GM23338 (cell line): Measurements from ENCODE around the gene KLK13. TPM values are rescaled to one million over a fixed set of nuclear protein-coding genes. Genes with fewer than 3 reads are reported as not detected.

Experiments used
- ATAC-seq: fragments of 200-7000 bp; cut with Tn5 transposase; 3 replicates; pipeline ENCODE4 v1.9.1; 2020
- DNase-seq: peaks from one replicate; pipeline ENCODE4 v3.0.0-alpha.2; 2015; ENCODE audit warnings: low spot score
- H2AFZ ChIP-seq: fragments of 200-600 bp; sonication (generic); 2 replicates; pipeline ENCODE4 v1.8.0; 2016; ENCODE audit warnings: antibody characterized with exemption, mild to moderate bottlenecking, moderate library complexity
- H3F3A ChIP-seq: fragments of 200-600 bp; sonication (generic); replicated peaks from 2 replicates; pipeline ENCODE4 v1.8.0; 2017; ENCODE audit warnings: antibody characterized with exemption, mixed run types, low read depth
- H3K27ac ChIP-seq: fragments of 200-600 bp; sonication (generic); 2 replicates; pipeline ENCODE4 v1.6.1; 2016; ENCODE audit warnings: low read depth
- H3K27me3 ChIP-seq: fragments of 200-600 bp; sonication (generic); 2 replicates; pipeline ENCODE4 v1.8.0; 2016; ENCODE audit warnings: mild to moderate bottlenecking, mixed run types, moderate library complexity; ENCODE audit not compliant: insufficient read depth
- H3K36me3 ChIP-seq: fragments of 200-600 bp; sonication (generic); 2 replicates; pipeline ENCODE4 v1.8.0; 2016; ENCODE audit warnings: mild to moderate bottlenecking; ENCODE audit not compliant: insufficient read depth
- H3K4me1 ChIP-seq: fragments of 200-600 bp; sonication (generic); 2 replicates; pipeline ENCODE4 v1.8.0; 2016; ENCODE audit warnings: mild to moderate bottlenecking, moderate library complexity; ENCODE audit not compliant: insufficient read depth
- H3K4me2 ChIP-seq: fragments of 200-600 bp; sonication (generic); 2 replicates; pipeline ENCODE4 v1.7.1; 2017; ENCODE audit warnings: mixed run types
- H3K4me3 ChIP-seq: fragments of 200-600 bp; sonication (generic); 2 replicates; pipeline ENCODE4 v1.6.1; 2016; ENCODE audit warnings: mixed run types
- H3K79me2 ChIP-seq: fragments of 200-600 bp; sonication (generic); replicated peaks from 2 replicates; pipeline ENCODE4 v1.8.0; 2017; ENCODE audit warnings: mild to moderate bottlenecking; ENCODE audit not compliant: insufficient read depth
- H3K9me2 ChIP-seq: fragments of 200-600 bp; sonication (generic); 2 replicates; pipeline ENCODE4 v1.8.0; 2017; ENCODE audit not compliant: insufficient read depth
- H4K20me1 ChIP-seq: fragments of 200-600 bp; sonication (generic); replicated peaks from 2 replicates; pipeline ENCODE4 v1.8.0; 2017; ENCODE audit warnings: mild to moderate bottlenecking; ENCODE audit not compliant: insufficient read depth
- H3K27ac Mint-ChIP-seq: 2 replicates; pipeline ENCODE4 v1.8.0; 2020; ENCODE audit warnings: inconsistent platforms, mild to moderate bottlenecking, moderate library complexity, mixed read lengths
- H3K27me3 Mint-ChIP-seq: 3 replicates; pipeline ENCODE4 v1.8.0; 2022; ENCODE audit warnings: low read depth, mild to moderate bottlenecking, moderate library complexity, mixed read lengths, inconsistent platforms; ENCODE audit not compliant: insufficient read depth, poor library complexity
- H3K36me3 Mint-ChIP-seq: 3 replicates; pipeline ENCODE4 v1.8.0; 2021; ENCODE audit warnings: low read depth, mild to moderate bottlenecking, inconsistent platforms, moderate library complexity, mixed read lengths
- H3K4me1 Mint-ChIP-seq: 3 replicates; pipeline ENCODE4 v1.8.0; 2020; ENCODE audit warnings: mild to moderate bottlenecking, inconsistent platforms, mixed read lengths
- H3K4me3 Mint-ChIP-seq: 3 replicates; pipeline ENCODE4 v1.8.0; 2021; ENCODE audit warnings: moderate library complexity, mild to moderate bottlenecking, inconsistent platforms, mixed read lengths
- H3K9me3 Mint-ChIP-seq: 3 replicates; pipeline ENCODE4 v1.8.0; 2020; ENCODE audit warnings: moderate library complexity, mild to moderate bottlenecking, inconsistent platforms, mixed read lengths
- CREB1 ChIP-seq: fragments of 250-450 bp; sonication (Bioruptor Pico); IDR thresholded peaks from 2 replicates; pipeline ENCODE4 v1.5.0; 2020; ENCODE audit warnings: low read depth, mild to moderate bottlenecking, moderate library complexity
- CTCF ChIP-seq, 2 experiments: fragments of 200-600 bp in 1 of 2; sonication (generic) in 1 of 2; conservative IDR thresholded peaks; 2 replicates each; pipeline versions ENCODE4 v1.5.1 to v1.6.1; 2016 to 2017; ENCODE audit warnings: antibody characterized with exemption in 2 of 2, low read depth in 2 of 2, mild to moderate bottlenecking in 2 of 2, moderate library complexity in 1 of 2
- ETS1 ChIP-seq: IDR thresholded peaks from 2 replicates; pipeline ENCODE4 v1.6.1; 2016; ENCODE audit warnings: antibody characterized with exemption
- EZH2 ChIP-seq: fragments of 200-600 bp; sonication (generic); IDR thresholded peaks from one replicate; pipeline ENCODE4 v1.8.0; 2017; ENCODE audit warnings: antibody characterized with exemption, mild to moderate bottlenecking, low read depth; ENCODE audit not compliant: unreplicated experiment
- EZH2phosphoT487 ChIP-seq: fragments of 200-600 bp; sonication (generic); IDR thresholded peaks from one replicate; pipeline ENCODE4 v1.8.1; 2018; ENCODE audit warnings: antibody characterized with exemption; ENCODE audit not compliant: unreplicated experiment
- JUNB ChIP-seq: IDR thresholded peaks from one replicate; pipeline ENCODE4 v1.6.1; 2016; ENCODE audit warnings: antibody characterized with exemption; ENCODE audit not compliant: unreplicated experiment
- NANOG ChIP-seq: IDR thresholded peaks from 2 replicates; pipeline ENCODE4 v1.6.1; 2016; ENCODE audit warnings: antibody characterized with exemption, borderline replicate concordance
- POLR2AphosphoS5 ChIP-seq: IDR thresholded peaks from 2 replicates; pipeline ENCODE4 v1.6.1; 2016; ENCODE audit warnings: antibody characterized with exemption, low read depth
- REST ChIP-seq: IDR thresholded peaks from one replicate; pipeline ENCODE4 v1.6.1; 2018; ENCODE audit warnings: antibody characterized with exemption; ENCODE audit not compliant: unreplicated experiment
- STAT1 ChIP-seq: IDR thresholded peaks from one replicate; pipeline ENCODE4 v1.6.1; 2016; ENCODE audit warnings: antibody characterized with exemption; ENCODE audit not compliant: unreplicated experiment
- ZNF114 ChIP-seq: fragments of 250-450 bp; sonication (Bioruptor Pico); IDR thresholded peaks from 2 replicates; pipeline ENCODE4 v1.5.0; 2020; ENCODE audit warnings: mild to moderate bottlenecking, moderate library complexity
- ZNF331 ChIP-seq: fragments of 250-450 bp; sonication (Bioruptor Pico); IDR thresholded peaks from 2 replicates; pipeline ENCODE4 v1.5.0; 2020; ENCODE audit warnings: low read depth, mild to moderate bottlenecking, moderate library complexity
- ZNF462 ChIP-seq: fragments of 250-450 bp; sonication (Bioruptor Pico); IDR thresholded peaks from 2 replicates; pipeline ENCODE4 v1.5.0; 2020; ENCODE audit warnings: mild to moderate bottlenecking, moderate library complexity
- polyA plus RNA-seq: library from polyadenylated mRNA; unstranded; fragments of >200 nt; fragmentation: Nextera tagmentation; extraction: Ambion mirVana; gene quantifications from 2 replicates; pipeline ENCODE4 v1.2.1, GENCODE V29; 2016
- total RNA-seq: library from RNA; depleted of rRNA; stranded (reverse); fragments of >200 nt; shearing (Covaris generic); gene quantifications from 2 replicates; pipeline ENCODE4 v1.2.3, GENCODE V29; 2014

Gene KLK13
- total and polyA plus RNA-seq, 2 experiments from 2014 or later = 4.5 to 5.7 TPM

- H3K27ac Mint-ChIP-seq = no peak overlapping the region
- Histone ChIP-seq H3K27me3 (peaks cover 32% of the 10 kb centered on the region), H3K36me3 (no peaks in the 10 kb centered on the region), H3K27ac (no peak overlapping the region), H3K4me2 (peak overlapping the region; percentile 86), H4K20me1 (no peaks in the 10 kb centered on the region), H3K4me3 (peak overlapping the region; percentile 93), H3F3A (no peaks in the 10 kb centered on the region), H3K79me2 (no peaks in the 10 kb centered on the region), H3K4me1 (peaks cover 5% of the 10 kb centered on the region; the same call in 1 of the 2 replicates), H3K9me2 (no peaks in the 10 kb centered on the region), H2AFZ (peak overlapping the region; percentile 96)
- DNase-seq (peak; percentile 94), ATAC-seq (peak; percentile 70)
- H3K9me3 Mint-ChIP-seq = peaks cover 10% of the 10 kb centered on the region
- H3K36me3 Mint-ChIP-seq = peaks cover 3% of the 10 kb centered on the region; the same call in 1 of the 3 replicates
- peak overlapping the region; percentile 86 for H3K4me3 Mint-ChIP-seq
- H3K4me1 Mint-ChIP-seq = peaks cover 11% of the 10 kb centered on the region
- no peak for TF ChIP-seq NANOG
- no peak for TF ChIP-seq ZNF331
- no peak for TF ChIP-seq EZH2phosphoT487
- peak; percentile 44; the same call in 1 of the 2 replicates for TF ChIP-seq POLR2AphosphoS5
- TF ChIP-seq ZNF114 (CRISPR knock-in tag) = no peak
- TF ChIP-seq JUNB = no peak
- peak; percentile 32; the same call in 1 of the 2 replicates for TF ChIP-seq ETS1
- peak; percentile 87 to 96 for TF ChIP-seq CTCF (conservative IDR thresholded peaks at IDR 0.05; ENCODE audit: low read depth in 2 of 2)
- no peak for TF ChIP-seq REST
- TF ChIP-seq STAT1 = no peak
- peak; percentile 34 for TF ChIP-seq EZH2
- TF ChIP-seq ZNF462 = no peak
- TF ChIP-seq CREB1 (CRISPR knock-in tag) = peak; percentile 50
- H3K27me3 Mint-ChIP-seq = peaks cover 32% of the 10 kb centered on the region
Observed at GRCh38 chr19:51016798-51017683, 47.9 kb downstream of the KLK13 start.
